Measurements from ENCODE around the gene SRSF11.

The SRSF11 gene

GRCh38 chr1:70195342-70195741 lies 25.8 kb upstream of the SRSF11 start:
- H3F3A ChIP-seq (ENCODE audit: low read depth) = no peaks in the 10 kb centered on the region
- TF ChIP-seq EZH2phosphoT487 (IDR thresholded peaks at IDR 0.05; ENCODE audit: borderline replicate concordance) = no peak
- no peak for TF ChIP-seq CTCF (conservative IDR thresholded peaks at IDR 0.05; ENCODE audit: low read length)
- H3K9ac ChIP-seq (ENCODE audit: low read depth, low read length, poor library complexity, severe bottlenecking) = no peak overlapping the region
- no peak overlapping the region for H3K4me3 ChIP-seq (ENCODE audit: low read length, poor library complexity, severe bottlenecking)
- H2AFZ ChIP-seq (ENCODE audit: low read length) = no peak overlapping the region
- H3K27me3 ChIP-seq (ENCODE audit: insufficient read depth, low read length, poor library complexity, severe bottlenecking) = no peaks in the 10 kb centered on the region
- no peaks in the 10 kb centered on the region for H3K36me3 ChIP-seq (ENCODE audit: insufficient read depth, low read length)
- no peaks in the 10 kb centered on the region for H3K9me3 ChIP-seq (ENCODE audit: insufficient read depth, low read depth, low read length)
- H4K20me1 ChIP-seq (ENCODE audit: insufficient read depth, low read length, poor library complexity, severe bottlenecking) = peaks cover 28% of the 10 kb centered on the region
- no peaks in the 10 kb centered on the region for H3K9me2 ChIP-seq (replicated peaks; ENCODE audit: low read depth, low read length)
- H3K4me1 ChIP-seq (ENCODE audit: insufficient read depth, low read length, poor library complexity, severe bottlenecking) = peaks cover 5% of the 10 kb centered on the region
- H3K79me2 ChIP-seq (ENCODE audit: insufficient read depth, low read length) = peaks cover 75% of the 10 kb centered on the region
- peak overlapping the region; percentile 44 for H3K4me2 ChIP-seq (ENCODE audit: low read depth, low read length, poor library complexity, severe bottlenecking)

GRCh38 chr1:70196333-70196732 lies 24.8 kb upstream of the SRSF11 start:
- Histone ChIP-seq H3K4me3 (ENCODE audit: low read length, poor library complexity, severe bottlenecking) (no peak overlapping the region), H3F3A (ENCODE audit: low read depth) (no peaks in the 10 kb centered on the region), H3K79me2 (ENCODE audit: insufficient read depth, low read length) (peaks cover 84% of the 10 kb centered on the region), H3K27me3 (ENCODE audit: insufficient read depth, low read length, poor library complexity, severe bottlenecking) (no peaks in the 10 kb centered on the region), H3K9me2 (replicated peaks; ENCODE audit: low read depth, low read length) (no peaks in the 10 kb centered on the region), H2AFZ (ENCODE audit: low read length) (no peak overlapping the region), H3K9ac (ENCODE audit: low read depth, low read length, poor library complexity, severe bottlenecking) (no peak overlapping the region), H3K36me3 (ENCODE audit: insufficient read depth, low read length) (no peaks in the 10 kb centered on the region), H3K4me2 (ENCODE audit: low read depth, low read length, poor library complexity, severe bottlenecking) (no peak overlapping the region), H3K4me1 (ENCODE audit: insufficient read depth, low read length, poor library complexity, severe bottlenecking) (peaks cover 10% of the 10 kb centered on the region), H3K9me3 (ENCODE audit: insufficient read depth, low read depth, low read length) (no peaks in the 10 kb centered on the region), H4K20me1 (ENCODE audit: insufficient read depth, low read length, poor library complexity, severe bottlenecking) (peaks cover 21% of the 10 kb centered on the region)
- TF ChIP-seq CTCF (conservative IDR thresholded peaks at IDR 0.05; ENCODE audit: low read length) (no peak), EZH2phosphoT487 (IDR thresholded peaks at IDR 0.05; ENCODE audit: borderline replicate concordance) (no peak)

GRCh38 chr1:70200065-70200464 lies 21.1 kb upstream of the SRSF11 start:
- H3K36me3 ChIP-seq (ENCODE audit: insufficient read depth, low read length) = no peaks in the 10 kb centered on the region
- H3K4me1 ChIP-seq (ENCODE audit: insufficient read depth, low read length, poor library complexity, severe bottlenecking) = peaks cover 43% of the 10 kb centered on the region
- H3K4me3 ChIP-seq (ENCODE audit: low read length, poor library complexity, severe bottlenecking) = no peak overlapping the region
- H3F3A ChIP-seq (ENCODE audit: low read depth) = no peaks in the 10 kb centered on the region
- H3K27me3 ChIP-seq (ENCODE audit: insufficient read depth, low read length, poor library complexity, severe bottlenecking) = no peaks in the 10 kb centered on the region
- no peaks in the 10 kb centered on the region for H3K9me2 ChIP-seq (replicated peaks; ENCODE audit: low read depth, low read length)
- H2AFZ ChIP-seq (ENCODE audit: low read length) = no peak overlapping the region
- no peaks in the 10 kb centered on the region for H3K9me3 ChIP-seq (ENCODE audit: insufficient read depth, low read depth, low read length)
- peaks cover 89% of the 10 kb centered on the region for H3K79me2 ChIP-seq (ENCODE audit: insufficient read depth, low read length)
- H4K20me1 ChIP-seq (ENCODE audit: insufficient read depth, low read length, poor library complexity, severe bottlenecking) = peaks cover 35% of the 10 kb centered on the region
- TF ChIP-seq CTCF (conservative IDR thresholded peaks at IDR 0.05; ENCODE audit: low read length) (no peak), EZH2phosphoT487 (IDR thresholded peaks at IDR 0.05; ENCODE audit: borderline replicate concordance) (no peak)
- peak overlapping the region; percentile 99 for H3K4me2 ChIP-seq (ENCODE audit: low read depth, low read length, poor library complexity, severe bottlenecking)
- H3K9ac ChIP-seq (ENCODE audit: low read depth, low read length, poor library complexity, severe bottlenecking) = no peak overlapping the region
